Stimulated activated CD8-positive, alpha-beta memory T cell treated with anti-CD3 and anti-CD28 coated beads, Interleukin-15, amount 100 ng/mL, for 24 hours (primary cell): Measurements from ENCODE around the gene STAM.
"Not testable (repeated sequence)": the region's sequence is repeated elsewhere in the genome, so short reads cannot be mapped to it uniquely, and the experiment has no call there.

Experiments used
- DNase-seq: peaks from one replicate; pipeline ENCODE4 v3.0.0-alpha.2; 2020; ENCODE audit warnings: low read depth

Gene STAM

DNA sequence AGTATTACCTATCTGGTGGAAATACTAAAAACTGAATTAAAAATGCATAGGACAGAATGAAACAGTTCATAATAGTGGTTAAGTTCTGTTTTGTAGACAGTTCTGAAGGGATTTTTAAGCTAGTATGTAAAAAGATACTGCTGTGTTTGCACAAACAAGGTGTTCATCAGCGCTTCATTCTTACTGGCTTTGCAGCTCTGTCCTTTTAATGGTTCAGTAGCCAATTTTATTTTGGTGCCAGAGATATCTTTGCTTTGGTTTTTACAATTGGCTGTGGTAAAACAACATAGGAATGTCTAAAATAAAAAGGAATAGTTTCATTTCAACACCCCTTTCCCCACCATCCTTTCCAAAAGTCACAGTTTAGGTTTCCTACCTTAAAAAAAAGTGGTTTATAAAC, 33.0 kb downstream of the STAM start:
- DNase-seq: no peak

DNA sequence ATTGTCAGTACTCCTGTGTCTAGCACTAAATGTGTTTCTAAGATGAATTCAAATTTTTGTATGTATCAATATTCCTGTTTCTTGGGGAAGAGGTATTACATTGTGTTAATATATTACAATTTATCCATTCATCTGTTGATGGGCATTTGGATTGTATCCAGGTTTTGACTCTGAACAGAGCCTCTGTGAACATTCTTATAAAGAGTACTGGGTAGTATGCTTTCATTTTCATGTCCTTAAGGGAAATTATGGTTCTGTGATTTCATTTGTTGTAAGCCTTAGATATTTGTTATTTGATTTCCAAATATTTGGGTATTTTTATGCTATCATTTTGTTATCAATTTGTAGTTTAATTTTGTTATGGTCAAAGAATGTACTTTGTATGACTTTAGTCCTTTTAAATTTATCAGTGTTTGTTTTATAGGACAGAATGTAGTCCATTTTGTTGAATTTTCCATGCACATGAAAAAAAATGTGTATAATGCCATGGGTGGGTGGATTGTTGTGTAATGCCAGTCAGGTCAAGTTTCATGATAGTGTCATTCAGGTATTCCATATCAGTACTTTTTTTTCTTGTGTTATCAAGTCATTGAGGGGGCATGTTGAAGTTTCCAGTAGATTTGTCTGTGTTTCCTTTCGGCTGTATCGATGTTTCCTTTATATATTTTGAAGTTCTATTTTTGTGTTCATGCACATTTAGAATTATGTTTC, 38.4 kb downstream of the STAM start:
- DNase-seq: no peak

DNA sequence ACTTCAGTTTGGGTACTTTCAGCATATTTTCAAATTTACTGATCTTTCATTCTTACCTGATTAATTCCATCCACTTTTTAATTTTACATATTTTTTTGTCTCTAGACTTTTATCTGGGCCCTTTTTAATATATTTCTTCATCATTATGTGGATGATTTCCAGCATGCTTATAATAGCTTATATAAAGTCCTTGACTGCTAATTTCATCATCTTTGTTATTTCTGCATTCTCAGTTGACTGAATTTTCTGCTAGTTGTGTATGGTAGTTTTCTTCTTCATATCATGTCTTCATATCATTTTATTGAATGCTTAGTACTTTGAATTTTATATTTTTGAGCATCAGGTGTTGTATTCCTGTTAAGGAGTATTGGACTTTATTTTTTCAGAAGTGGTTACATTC, 39.6 kb downstream of the STAM start:
- no peak for DNase-seq

DNA sequence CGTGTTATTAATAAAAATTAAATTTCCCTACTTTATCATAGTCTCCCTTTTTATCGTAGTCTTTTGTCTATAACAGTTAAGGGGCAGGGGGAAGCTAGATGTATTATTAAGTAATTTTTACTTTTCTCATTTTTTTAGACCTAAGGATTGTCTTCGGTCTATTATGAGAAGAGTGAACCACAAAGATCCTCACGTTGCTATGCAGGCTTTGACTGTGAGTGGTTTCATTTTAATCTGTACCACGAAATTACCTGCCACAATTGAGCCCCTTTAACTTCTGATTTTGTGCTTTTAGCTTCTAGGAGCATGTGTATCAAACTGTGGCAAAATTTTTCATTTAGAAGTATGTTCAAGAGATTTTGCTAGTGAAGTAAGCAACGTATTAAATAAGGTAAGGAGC, 40.6 kb downstream of the STAM start:
- DNase-seq: no peak

DNA sequence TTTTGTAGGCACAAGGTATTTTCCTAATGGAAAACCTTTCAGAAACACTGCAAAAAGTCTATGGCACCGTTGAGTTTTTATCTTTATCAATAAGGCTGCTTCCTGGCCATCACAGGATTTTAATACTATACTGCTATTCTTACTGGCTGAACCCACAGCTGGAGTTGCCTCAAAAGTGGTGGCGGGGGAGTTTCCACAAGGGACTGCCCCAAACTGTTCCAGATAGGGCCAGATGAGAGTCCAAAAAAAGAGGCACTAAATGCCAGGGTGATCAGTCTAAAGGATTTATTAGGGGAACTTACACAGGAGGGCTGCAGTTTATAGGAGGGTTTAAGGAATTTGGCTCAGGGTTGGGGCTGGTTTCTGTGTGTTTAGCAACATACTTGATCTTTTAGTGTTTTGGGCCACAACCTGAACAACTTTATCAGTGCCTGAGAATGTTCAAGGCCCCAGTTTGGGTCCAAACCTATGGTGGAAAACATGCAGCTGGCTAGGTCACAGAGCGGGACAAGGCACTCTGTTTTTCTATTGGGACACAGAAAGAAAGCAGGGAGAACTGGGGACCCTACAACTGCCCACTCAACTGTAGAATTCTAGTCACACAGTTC, 41.4 kb downstream of the STAM start:
- no peak for DNase-seq

GRCh38 chr10:17687117-17687831, 43.3 kb downstream of the STAM start:
- DNase-seq: no peak

DNA sequence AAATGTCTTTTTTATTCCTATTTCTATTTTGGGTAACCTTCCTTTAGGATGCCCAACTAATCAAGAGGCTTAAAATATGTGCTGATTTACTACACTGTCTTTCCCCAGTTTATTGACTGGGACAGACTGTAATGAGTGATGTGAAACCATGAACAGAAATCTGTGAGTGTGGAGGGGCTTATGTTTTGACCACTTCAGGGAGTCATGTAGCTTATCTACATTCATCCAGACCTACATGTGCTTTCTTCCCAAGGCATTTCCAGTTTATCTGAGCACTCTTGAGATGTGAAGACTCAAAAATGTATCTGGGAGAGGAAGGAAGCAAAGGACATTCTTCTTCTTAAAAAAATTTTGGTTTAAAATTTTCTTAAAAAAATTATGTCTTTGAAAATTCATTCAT, 45.2 kb downstream of the STAM start:
- DNase-seq: no peak

GRCh38 chr10:17693009-17693408, 49.1 kb downstream of the STAM start:
- DNase-seq: no peak

- DNase-seq: no peak
Measured at GRCh38 chr10:17698696-17699095, 54.7 kb downstream of the STAM start.

GRCh38 chr10:17701301-17701700, 57.4 kb downstream of the STAM start:
- no peak for DNase-seq

- DNase-seq: no peak
Measured at GRCh38 chr10:17703706-17704105, 59.8 kb downstream of the STAM start.

DNA sequence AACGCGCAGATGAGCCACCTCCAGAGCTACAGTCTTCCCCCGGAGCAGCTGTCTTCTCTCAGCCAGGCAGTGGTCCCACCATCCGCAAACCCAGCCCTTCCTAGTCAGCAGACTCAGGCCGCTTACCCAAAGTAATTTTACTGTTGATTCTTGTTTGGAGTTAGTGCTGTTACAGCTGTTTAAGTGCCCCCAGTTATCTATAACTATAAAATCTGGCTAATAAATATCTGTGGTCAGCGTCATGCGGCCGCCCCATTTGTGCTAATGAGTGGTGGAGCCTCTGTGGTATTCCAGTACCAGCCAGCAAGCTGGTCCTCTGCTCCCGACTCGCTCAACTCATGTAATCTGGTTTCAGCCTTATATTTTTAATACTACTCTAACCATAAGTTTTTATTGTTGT, 64.9 kb downstream of the STAM start:
- DNase-seq: no peak

GRCh38 chr10:17709492-17709891, 65.5 kb downstream of the STAM start:
- DNase-seq: no peak

GRCh38 chr10:17710181-17710580, 66.2 kb downstream of the STAM start:
- DNase-seq: no peak

DNA sequence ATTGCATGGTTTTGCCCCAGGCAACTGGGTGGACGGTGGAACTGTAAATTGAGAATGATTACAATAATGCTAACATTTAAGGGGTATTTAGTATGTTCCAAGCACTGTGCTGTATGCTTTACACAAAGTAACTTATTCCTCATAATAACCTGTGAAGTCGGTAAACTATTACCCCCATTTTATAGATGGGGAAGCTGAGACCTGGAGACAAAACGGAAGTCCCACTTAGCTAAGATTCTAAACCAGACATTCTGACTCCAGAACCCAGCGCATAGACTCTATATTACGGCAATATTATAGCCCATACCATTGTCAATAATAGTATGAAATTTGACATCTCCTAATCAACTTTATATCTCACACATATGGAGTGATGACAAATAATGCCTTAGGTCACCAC, 68.1 kb downstream of the STAM start:
- no peak for DNase-seq

GRCh38 chr10:17712717-17713471, 68.9 kb downstream of the STAM start:
- no peak for DNase-seq

DNA sequence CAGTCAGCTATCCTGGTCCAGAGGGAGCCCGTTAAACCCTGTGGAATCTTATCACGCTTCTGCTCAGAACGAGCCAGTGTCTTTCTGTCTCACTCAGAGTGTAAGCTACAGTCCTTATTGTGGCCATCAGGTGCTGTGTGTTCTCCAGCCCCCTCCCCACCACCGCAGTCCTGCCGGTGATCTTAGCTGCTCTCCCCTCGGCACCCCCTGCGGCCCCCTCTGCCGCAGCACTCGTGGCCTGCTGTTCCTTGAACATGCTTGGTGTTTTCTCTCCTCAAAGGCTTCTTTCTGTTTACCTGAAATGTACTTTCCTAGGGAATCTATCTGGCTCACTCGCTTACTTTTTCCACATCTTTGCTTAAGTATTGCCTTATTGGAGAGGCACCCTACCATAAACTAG, 69.8 kb downstream of the STAM start:
- no peak for DNase-seq

DNA sequence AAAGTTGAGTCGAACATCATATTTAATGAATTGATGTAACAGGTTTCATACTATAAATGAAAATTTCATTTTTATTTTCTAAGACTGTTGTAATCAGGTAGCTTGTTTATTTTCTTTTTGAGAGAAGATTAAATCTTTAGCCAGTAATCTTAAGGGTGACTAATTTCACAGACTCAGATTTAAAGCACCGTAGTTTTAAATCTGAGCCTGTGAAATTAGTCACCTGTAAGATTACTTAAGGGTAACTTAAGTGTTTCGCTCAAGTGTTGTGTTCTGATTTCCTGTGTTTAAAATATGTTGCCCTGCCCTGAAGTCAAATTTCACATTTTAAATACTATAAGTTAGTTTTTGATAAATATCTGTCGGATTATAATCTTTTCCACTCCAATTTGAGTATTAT, 72.2 kb downstream of the STAM start:
- DNase-seq: no peak

DNA sequence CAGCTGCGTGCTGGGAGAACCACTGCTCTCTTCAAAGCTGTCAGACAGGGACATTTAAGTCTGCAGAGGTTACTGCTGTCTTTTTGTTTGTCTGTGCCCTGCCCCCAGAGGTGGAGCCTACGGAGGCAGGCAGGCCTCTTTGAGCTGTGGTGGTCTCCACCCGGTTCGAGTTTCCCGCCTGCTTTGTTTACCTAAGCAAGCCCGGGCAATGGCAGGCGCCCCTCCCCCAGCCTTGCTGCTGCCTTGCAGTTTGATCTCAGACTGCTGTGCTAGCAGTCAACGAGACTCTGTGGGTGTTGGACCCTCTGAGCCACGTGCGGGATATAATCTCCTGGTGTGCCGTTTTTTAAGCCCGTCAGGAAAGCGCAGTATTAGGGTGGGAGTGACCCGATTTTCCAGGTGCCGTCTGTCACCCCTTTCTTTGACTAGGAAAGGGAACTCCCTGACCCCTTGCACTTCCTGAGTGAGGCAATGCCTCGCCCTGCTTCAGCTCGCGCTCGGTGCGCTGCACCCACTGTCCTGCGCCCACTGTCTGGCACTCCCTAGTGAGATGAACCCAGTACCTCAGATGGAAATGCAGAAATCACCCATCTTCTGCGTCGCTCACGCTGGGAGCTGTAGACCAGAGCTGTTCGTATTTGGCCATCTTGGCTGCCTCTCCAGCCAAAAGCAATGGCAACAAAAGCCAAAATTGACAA, 78.5 kb downstream of the STAM start:
- DNase-seq: not testable (repeated sequence)

DNA sequence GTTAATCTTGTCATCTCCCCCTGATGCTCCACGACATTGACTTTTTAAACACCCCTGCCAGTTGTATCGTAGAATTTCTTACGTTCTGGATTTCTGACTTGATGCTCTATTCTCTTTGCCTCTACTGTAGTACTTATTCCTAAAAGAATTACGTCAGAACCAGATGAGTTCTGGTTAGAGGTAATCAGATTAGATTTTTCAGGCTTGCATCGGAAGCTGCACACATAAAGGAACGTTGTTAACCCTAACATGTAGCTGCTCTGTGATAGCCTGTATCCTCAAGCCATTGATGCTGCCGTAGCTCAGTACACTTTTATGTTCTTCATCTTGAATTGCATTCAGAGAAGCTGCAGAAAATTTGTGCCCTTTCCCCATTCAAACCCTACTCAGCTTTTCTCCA, 81.8 kb downstream of the STAM start:
- no peak for DNase-seq

DNA sequence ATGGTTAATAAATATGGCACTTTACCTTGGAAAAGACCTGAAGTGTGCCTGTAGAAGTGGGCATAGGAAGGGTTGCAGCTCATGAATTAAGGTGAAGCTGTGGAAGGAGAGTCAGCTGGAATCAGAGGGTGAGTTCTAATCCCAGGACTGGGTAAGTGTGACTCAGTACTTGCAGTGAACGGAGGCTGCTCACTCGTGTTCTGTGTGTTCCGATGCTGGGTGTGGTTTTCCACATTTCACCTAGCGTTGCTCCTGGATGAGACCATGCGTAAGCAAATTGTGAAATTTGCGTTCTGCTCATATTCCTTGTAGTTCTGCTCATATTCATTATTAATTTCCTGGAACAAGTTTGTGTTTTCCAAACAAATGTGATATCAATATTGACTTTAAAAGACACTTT, 85.7 kb downstream of the STAM start:
- no peak for DNase-seq

- DNase-seq: no peak
Measured at GRCh38 chr10:17730667-17731066, 86.7 kb downstream of the STAM start.
